ENCODE measurements around the gene FNBP1L. TPM values are rescaled to one million over a fixed set of nuclear protein-coding genes. Genes with fewer than 3 reads are reported as not detected.

The FNBP1L gene
- total RNA-seq, 3 donors from 2014 or later = 33.1 to 117 (median 63.6) TPM

DNA sequence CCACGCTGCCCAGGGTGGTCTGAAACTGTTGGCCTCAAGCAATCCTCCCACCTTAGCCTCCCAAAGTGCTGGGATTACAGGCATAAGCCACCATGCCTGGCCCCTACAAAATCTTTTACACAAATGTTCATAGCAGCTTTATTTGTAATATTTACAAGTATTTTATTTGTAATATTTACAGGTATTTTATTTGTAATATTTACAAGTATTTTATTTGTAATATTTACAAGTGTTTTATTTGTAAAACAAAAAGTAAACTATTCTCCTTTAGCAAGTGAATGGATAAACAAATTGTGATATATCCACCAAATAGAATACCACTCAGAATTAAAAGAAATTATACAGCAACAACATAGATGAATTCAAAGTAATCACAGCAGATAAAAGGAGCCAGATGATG, 11.4 kb upstream of the FNBP1L start:
- H3K9me3 ChIP-seq = no peaks in the 10 kb centered on the region
- intact Hi-C loops (cut with DNase I; ENCODE audit: low total_unique reads) = loop anchor here (10.0 kb wide), 1 partner anchor 188 kb away; no protein-coding TSS in a partner anchor
- no peak for DNase-seq (ENCODE audit: low spot score in 2 of 2)
- H3K36me3 ChIP-seq = no peaks in the 10 kb centered on the region
- no peak overlapping the region for H3K27ac ChIP-seq
- no peaks in the 10 kb centered on the region for H3K4me1 ChIP-seq
- TF ChIP-seq POLR2AphosphoS5 (IDR thresholded peaks at IDR 0.05) (no peak), POLR2A (IDR thresholded peaks at IDR 0.05) (no peak)
- TF ChIP-seq, protein P1, sequence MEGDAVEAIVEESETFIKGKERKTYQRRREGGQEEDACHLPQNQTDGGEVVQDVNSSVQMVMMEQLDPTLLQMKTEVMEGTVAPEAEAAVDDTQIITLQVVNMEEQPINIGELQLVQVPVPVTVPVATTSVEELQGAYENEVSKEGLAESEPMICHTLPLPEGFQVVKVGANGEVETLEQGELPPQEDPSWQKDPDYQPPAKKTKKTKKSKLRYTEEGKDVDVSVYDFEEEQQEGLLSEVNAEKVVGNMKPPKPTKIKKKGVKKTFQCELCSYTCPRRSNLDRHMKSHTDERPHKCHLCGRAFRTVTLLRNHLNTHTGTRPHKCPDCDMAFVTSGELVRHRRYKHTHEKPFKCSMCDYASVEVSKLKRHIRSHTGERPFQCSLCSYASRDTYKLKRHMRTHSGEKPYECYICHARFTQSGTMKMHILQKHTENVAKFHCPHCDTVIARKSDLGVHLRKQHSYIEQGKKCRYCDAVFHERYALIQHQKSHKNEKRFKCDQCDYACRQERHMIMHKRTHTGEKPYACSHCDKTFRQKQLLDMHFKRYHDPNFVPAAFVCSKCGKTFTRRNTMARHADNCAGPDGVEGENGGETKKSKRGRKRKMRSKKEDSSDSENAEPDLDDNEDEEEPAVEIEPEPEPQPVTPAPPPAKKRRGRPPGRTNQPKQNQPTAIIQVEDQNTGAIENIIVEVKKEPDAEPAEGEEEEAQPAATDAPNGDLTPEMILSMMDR (IDR thresholded peaks at IDR 0.05) = no peak
- no peaks in the 10 kb centered on the region for H3K27me3 ChIP-seq
- no peak overlapping the region for H3K4me3 ChIP-seq

DNA sequence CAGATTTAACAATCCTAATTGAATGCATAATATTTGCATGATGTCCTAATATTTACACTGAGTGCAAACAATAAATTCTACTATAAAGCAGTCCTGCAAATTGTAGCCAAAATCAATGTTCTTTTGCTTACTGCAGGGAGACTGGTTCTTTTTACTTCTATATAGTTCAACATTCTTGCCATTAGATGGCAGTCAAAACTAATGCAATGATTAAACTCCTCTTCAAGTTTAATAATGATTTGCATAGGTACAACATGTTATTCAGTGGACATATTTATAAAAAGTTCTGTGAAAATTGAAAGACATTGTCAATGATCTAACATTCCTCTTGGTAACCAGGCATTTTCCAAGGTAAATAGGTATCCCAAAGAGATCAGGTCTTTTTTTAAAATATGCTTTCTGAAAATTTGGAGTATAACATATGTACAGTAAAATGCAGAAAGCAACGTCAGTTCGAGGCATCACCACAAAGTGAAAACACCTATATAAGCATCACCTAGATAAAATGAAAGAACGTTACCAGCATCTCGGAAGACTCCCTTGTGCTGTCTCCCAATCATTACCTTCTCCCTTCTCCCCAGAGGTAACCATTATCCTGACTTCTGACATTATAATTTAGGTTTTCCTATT, 9.8 kb upstream of the FNBP1L start:
- TF ChIP-seq POLR2A (IDR thresholded peaks at IDR 0.05) = no peak
- TF ChIP-seq, protein P1 (IDR thresholded peaks at IDR 0.05) = peak; percentile 23 to 75 (median 64)
- TF ChIP-seq POLR2AphosphoS5 (IDR thresholded peaks at IDR 0.05) = no peak
- Histone ChIP-seq H3K27me3 (no peaks in the 10 kb centered on the region), H3K9me3 (no peaks in the 10 kb centered on the region), H3K4me1 (no peaks in the 10 kb centered on the region), H3K36me3 (no peaks in the 10 kb centered on the region), H3K27ac (no peak overlapping the region), H3K4me3 (no peak overlapping the region)
- DNase-seq (ENCODE audit: low spot score in 2 of 2) = no peak
- intact Hi-C loops (cut with DNase I; ENCODE audit: low total_unique reads) = loop anchor here (10.0 kb wide), 1 partner anchor 187 kb away; no protein-coding TSS in a partner anchor

DNA sequence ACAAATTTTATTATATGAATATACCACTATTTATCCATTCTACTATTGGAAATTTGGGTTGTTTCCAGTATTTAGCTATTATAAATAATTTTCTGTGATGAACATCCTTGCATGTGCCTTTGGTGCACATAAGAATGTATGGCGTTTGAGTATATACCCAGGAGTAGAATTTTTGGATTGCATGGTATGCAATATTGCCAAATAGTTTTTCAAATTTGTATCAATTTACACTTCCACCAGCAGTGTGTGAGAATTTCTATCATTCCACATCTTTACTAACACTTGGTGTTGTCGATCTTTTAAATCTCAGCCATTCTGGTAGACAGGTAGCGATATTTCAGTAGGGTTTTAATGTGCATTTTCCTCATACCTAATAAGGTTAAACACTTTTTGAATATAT, 9.2 kb upstream of the FNBP1L start:
- no peak overlapping the region for H3K27ac ChIP-seq
- H3K9me3 ChIP-seq = no peaks in the 10 kb centered on the region
- no peak for DNase-seq (ENCODE audit: low spot score in 2 of 2)
- no peaks in the 10 kb centered on the region for H3K4me1 ChIP-seq
- H3K4me3 ChIP-seq = no peak overlapping the region
- no peaks in the 10 kb centered on the region for H3K36me3 ChIP-seq
- TF ChIP-seq POLR2AphosphoS5 (IDR thresholded peaks at IDR 0.05) (no peak), POLR2A (IDR thresholded peaks at IDR 0.05) (no peak)
- TF ChIP-seq, protein P1 (IDR thresholded peaks at IDR 0.05) = no peak
- H3K27me3 ChIP-seq = no peaks in the 10 kb centered on the region
- intact Hi-C loops (cut with DNase I; ENCODE audit: low total_unique reads) = loop anchor here (10.0 kb wide), 1 partner anchor 186 kb away; no protein-coding TSS in a partner anchor

DNA sequence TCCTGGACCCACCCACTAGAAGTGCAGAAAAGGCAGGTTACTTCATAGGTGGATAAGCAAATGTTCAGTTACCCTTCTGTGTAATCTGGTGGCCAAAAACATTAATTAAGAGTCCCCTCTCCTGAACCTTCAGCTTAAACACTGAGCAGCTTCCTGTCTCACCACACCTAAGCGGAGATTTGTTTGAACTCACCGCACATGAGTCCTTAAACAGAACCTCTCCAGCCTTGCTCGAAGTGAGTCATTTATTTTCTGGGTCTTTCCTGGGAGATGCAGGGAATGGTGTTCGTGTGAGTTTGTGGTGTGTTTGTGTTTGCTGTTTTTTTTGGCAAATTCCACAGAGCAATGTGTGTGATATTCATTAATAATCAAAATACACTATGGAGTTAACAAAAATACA, 7.6 kb upstream of the FNBP1L start:
- TF ChIP-seq, protein P1 (IDR thresholded peaks at IDR 0.05) = no peak
- no peak for TF ChIP-seq POLR2AphosphoS5 (IDR thresholded peaks at IDR 0.05)
- no peak for TF ChIP-seq POLR2A (IDR thresholded peaks at IDR 0.05)

DNA sequence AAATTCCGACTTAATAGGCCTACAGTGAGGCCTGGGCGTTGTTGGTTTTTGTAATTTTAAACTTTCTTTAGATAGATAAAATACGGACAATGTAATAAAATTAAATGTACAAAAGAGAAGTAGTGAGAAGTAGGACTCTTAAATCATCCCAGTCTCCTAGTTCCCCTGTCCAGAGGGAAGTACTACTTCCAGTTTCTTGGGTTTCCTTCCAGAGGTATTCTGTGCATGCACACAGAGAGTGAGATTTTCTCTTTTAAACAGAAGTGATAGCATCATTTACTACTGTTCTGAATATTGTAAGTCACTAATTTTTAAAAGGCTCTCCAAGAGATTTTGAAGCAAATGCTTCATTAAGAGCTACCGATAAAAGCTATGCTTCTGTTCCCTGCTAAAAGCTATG, 7.2 kb upstream of the FNBP1L start:
- Histone ChIP-seq H3K36me3 (no peaks in the 10 kb centered on the region), H3K9me3 (no peaks in the 10 kb centered on the region), H3K27ac (no peak overlapping the region), H3K4me1 (no peaks in the 10 kb centered on the region), H3K4me3 (no peak overlapping the region), H3K27me3 (no peaks in the 10 kb centered on the region)
- TF ChIP-seq POLR2AphosphoS5 (IDR thresholded peaks at IDR 0.05) (no peak), POLR2A (IDR thresholded peaks at IDR 0.05) (no peak)
- TF ChIP-seq, protein P1 (IDR thresholded peaks at IDR 0.05) = no peak
- intact Hi-C loops (cut with DNase I; ENCODE audit: low total_unique reads) = loop anchor here (10.0 kb wide), 1 partner anchor 96 kb away; the partner anchor contains the start of gene DR1
- DNase-seq (ENCODE audit: low spot score in 2 of 2) = no peak

More for the DNA sequence above, 7.6 kb upstream of the FNBP1L start:
- Histone ChIP-seq H3K4me1 (no peaks in the 10 kb centered on the region), H3K27me3 (no peaks in the 10 kb centered on the region), H3K4me3 (no peak overlapping the region), H3K27ac (no peak overlapping the region), H3K36me3 (no peaks in the 10 kb centered on the region), H3K9me3 (no peaks in the 10 kb centered on the region)
- DNase-seq (ENCODE audit: low spot score in 2 of 2) = no peak
- intact Hi-C loops (cut with DNase I; ENCODE audit: low total_unique reads) = loop anchor here (10.0 kb wide), 1 partner anchor 95 kb away; the partner anchor contains the start of gene DR1
